Jurkat, Clone E6-1 (cell line): ENCODE data around the gene PROKR2.

Source experiments
- DNase-seq: peaks from one replicate; pipeline ENCODE4 v3.0.0-alpha.2; 2011; ENCODE audit warnings: low read depth, low spot score
- H3K4me3 ChIP-seq: 2 replicates; pipeline ENCODE4 v1.5.1; 2011; ENCODE audit warnings: mild to moderate bottlenecking, low read length, control low read depth, moderate library complexity

PROKR2 gene

DNA sequence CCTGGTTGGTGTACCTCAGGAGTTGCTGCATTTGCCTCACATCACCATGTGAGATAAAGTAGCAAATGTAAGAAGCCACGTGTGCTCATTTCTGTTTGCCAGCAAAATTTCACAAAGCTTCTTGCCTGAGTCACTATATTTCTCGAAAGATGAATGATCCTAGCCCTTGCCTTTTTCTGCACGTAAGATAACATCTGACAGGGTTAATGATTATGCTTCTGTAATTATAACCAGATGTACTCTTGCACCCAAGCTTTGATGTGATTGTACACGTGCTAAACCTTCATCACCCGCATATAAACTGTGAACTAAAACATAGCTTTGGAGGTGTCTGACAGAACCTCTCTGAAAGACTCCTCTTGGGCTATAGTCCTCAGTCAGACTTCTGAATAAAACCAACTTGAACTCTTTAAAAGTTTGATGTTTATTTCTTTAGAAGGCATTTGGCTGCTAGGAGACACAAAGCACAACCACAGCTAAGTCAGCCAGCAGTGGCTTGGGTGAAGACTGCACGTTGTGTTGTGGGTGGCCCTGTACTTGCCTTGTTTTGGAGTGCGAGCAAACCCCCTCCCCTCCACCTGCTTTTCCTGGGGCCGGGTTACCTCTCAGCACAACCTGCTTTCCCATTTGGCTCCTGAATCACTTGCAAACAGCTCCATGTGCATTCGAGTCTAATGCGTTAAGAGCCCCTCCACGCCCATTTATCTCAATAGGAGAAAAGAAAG, 19.3 kb downstream of the PROKR2 start:
- no peak overlapping the region for H3K4me3 ChIP-seq
- no peak for DNase-seq

DNA sequence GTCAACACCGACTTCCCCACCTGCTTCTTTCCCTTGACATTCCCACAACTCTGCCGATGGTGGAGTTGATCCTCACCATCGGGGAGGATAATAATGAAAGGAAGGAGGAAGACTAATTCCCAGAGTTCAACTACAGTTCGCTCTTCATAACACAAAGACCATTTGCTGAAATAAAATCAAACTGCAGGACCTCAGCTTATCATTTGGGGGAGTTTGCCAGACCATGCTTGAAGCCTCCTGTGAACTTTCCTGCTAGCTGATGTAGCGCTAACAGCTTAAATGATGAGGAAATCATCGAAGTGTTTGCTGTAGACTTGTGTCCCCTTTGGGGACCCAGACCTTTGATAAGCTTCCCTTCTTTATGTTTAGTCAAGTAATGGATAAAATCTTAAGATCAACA, 26.2 kb downstream of the PROKR2 start:
- no peak overlapping the region for H3K4me3 ChIP-seq

GRCh38 chr20:5282561-5282960, 34.2 kb downstream of the PROKR2 start:
- H3K4me3 ChIP-seq = no peak overlapping the region
- no peak for DNase-seq

More for the DNA sequence above, 26.2 kb downstream of the PROKR2 start:
- DNase-seq = no peak

- DNase-seq = no peak
- H3K4me3 ChIP-seq = no peak overlapping the region
Measured at GRCh38 chr20:5279661-5280060, 37.1 kb downstream of the PROKR2 start.

DNA sequence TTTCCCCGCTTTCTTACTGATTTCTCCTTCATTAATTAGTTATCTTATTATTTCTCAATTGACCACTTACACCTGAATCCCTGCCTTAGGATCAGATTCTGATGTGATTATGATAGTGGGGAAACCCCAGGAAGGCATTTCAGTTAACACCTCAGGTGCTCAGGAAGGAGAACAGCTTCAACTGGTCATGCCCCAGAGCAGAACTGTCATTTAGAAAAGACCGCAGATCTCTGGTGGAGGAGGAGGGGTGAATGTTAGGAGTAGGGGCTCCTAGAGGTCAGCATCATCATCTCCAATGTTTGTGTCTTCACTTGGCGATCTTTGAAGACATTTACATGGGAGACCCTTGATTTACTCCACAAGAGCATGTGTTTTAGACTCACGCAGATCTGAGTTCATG, 44.5 kb downstream of the PROKR2 start:
- H3K4me3 ChIP-seq = no peak overlapping the region
- DNase-seq = no peak

GRCh38 chr20:5270603-5271002, 46.2 kb downstream of the PROKR2 start:
- DNase-seq = no peak
- H3K4me3 ChIP-seq = no peak overlapping the region

DNA sequence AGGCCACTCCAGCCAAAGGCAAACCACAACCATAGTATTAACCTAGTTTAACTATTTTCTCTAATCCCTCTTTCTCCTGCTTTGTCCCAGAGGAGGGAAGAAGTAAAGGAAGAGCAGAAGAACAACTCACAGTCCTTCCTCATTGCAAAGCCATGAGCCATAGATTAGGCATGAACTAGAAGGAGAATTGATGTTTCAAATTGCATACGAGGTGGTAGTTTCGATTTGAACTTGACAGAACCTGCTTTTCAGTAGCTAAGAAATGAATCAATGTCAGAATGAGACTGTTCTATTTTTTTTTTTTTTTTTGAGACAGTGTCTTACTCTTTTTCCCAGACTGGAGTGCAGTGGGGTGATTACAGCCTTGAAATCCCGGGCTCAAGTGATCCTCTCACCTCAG, 48.3 kb downstream of the PROKR2 start:
- no peak for DNase-seq

GRCh38 chr20:5267092-5267491, 49.7 kb downstream of the PROKR2 start:
- H3K4me3 ChIP-seq = no peak overlapping the region
- DNase-seq = no peak

More for the DNA sequence above, 48.3 kb downstream of the PROKR2 start:
- H3K4me3 ChIP-seq = no peak overlapping the region
